Spleen (tissue), 11 donors: ENCODE results near the gene PLCB2. TPM values are rescaled to one million over a fixed set of nuclear protein-coding genes. Genes with fewer than 3 reads are reported as not detected.

ENCODE experiments used
- DNase-seq: peaks from one replicate; pipeline ENCODE4 v3.0.0-alpha.2; 2020
- H3K27ac ChIP-seq, 8 donors: fragments of 200-600 bp; sonication (generic) in 7 of 8; 1 replicate in 4 of 8; 2 replicates in 4 of 8; pipeline versions ENCODE4 v1.5.0 to v1.8.0; 2016 to 2021; ENCODE audit warnings: inconsistent platforms in 4 of 8, mild to moderate bottlenecking in 4 of 8, moderate library complexity in 1 of 8
- H3K27me3 ChIP-seq, 7 donors: fragments of 200-600 bp; sonication (generic) in 6 of 7; replicated peaks in 1 of 7; 1 replicate in 4 of 7; 2 replicates in 3 of 7; pipeline versions ENCODE4 v1.5.0 to v1.8.0; 2016 to 2021; ENCODE audit warnings: inconsistent platforms in 3 of 7, mild to moderate bottlenecking in 1 of 7
- H3K36me3 ChIP-seq, 6 donors: fragments of 200-600 bp; sonication (generic) in 5 of 6; 1 replicate in 4 of 6; 2 replicates in 2 of 6; pipeline versions ENCODE4 v1.5.0 to v1.8.0; 2016 to 2021; ENCODE audit warnings: inconsistent platforms in 2 of 6
- H3K4me1 ChIP-seq, 6 donors: fragments of 200-600 bp; sonication (generic) in 5 of 6; 1 replicate in 3 of 6; 2 replicates in 3 of 6; pipeline versions ENCODE4 v1.5.0 to v1.8.0; 2016 to 2021; ENCODE audit warnings: inconsistent platforms in 3 of 6
- H3K4me3 ChIP-seq, 8 donors: fragments of 200-600 bp; sonication (generic) in 7 of 8; 1 replicate in 4 of 8; 2 replicates in 4 of 8; pipeline versions ENCODE4 v1.5.0 to v1.8.0; 2016 to 2021; ENCODE audit warnings: inconsistent platforms in 4 of 8, mild to moderate bottlenecking in 4 of 8, moderate library complexity in 2 of 8
- H3K9me3 ChIP-seq, 8 donors: fragments of 200-600 bp; sonication (generic) in 7 of 8; 1 replicate in 4 of 8; 2 replicates in 4 of 8; pipeline versions ENCODE4 v1.5.0 to v1.8.0; 2016 to 2021; ENCODE audit warnings: inconsistent platforms in 4 of 8
- POLR2A ChIP-seq, 3 donors: fragments of 450-650 bp; IDR thresholded peaks; one replicate each; pipeline ENCODE4 v1.5.1; 2017; ENCODE audit warnings: antibody characterized with exemption in 3 of 3, mild to moderate bottlenecking in 1 of 3
- POLR2AphosphoS5 ChIP-seq, 3 donors: sonication (generic); formaldehyde crosslinking; IDR thresholded peaks; one replicate each; pipeline ENCODE4 v1.5.1; 2017; ENCODE audit warnings: antibody characterized with exemption in 3 of 3
- WGBS, 5 donors: extraction: QIAGEN DNeasy Blood & Tissue Kit in 3 of 5; methylation state at CpG; one replicate each; pipeline versions ENCODE4 v1.1.5 to v1.1.7; 2013 to 2018; 5-methylcytosine and 5-hydroxymethylcytosine counted together
- intact Hi-C: fragments of 100-400 bp; cut with DNase I; formaldehyde crosslinking; loops from one replicate; pipeline ENCODE4 v1.15.0; 2023; ENCODE audit warnings: low total_unique reads
- polyA plus RNA-seq, 3 donors: library from polyadenylated mRNA; stranded (reverse); fragments of 200-250 nt; gene quantifications; one replicate each; pipeline ENCODE4 v1.2.1, GENCODE V29; 2013
- total RNA-seq, 7 donors: library from RNA; depleted of rRNA in 3 of 7; stranded (reverse); fragments of >200 nt in 3 of 7; fragmentation: NEBNext Ultra II Directional in 4 of 7; extraction: Animal tissue kit (Norgen Biotek cat#: 25700) in 4 of 7; gene quantifications; one replicate each; pipeline versions ENCODE4 v1.1.0 to v1.2.1, GENCODE V29; 2016 to 2021
- TF ChIP-seq, protein P1 (sequence below), 11 experiments: fragments of 200-600 bp in 7 of 11; fragments of 450-650 bp in 4 of 11; sonication (generic) in 4 of 11; IDR thresholded peaks in 8 of 11; conservative IDR thresholded peaks in 3 of 11; 1 replicate in 7 of 11; 2 replicates in 4 of 11; pipeline versions ENCODE4 v1.4.0 to v1.8.0; 2016 to 2021; ENCODE audit warnings: antibody characterized with exemption in 11 of 11, inconsistent platforms in 4 of 11, mild to moderate bottlenecking in 1 of 11
- donor health status: healthy with polysubstance abuse.
- donor health status: DM: no; HTN: no; CAD: no; lungs with moderate emphysema.
- donor health status: DM: no; HTN: no; CAD: no.
- donor health status: Bipolar disorder and iron deficiency.
- donor health status: healthy.
- donor health status: DM: no; HTN: no; CAD: no.
- donor health status: DM: yes; HTN: yes; CAD: no.

Gene PLCB2
- total and polyA plus RNA-seq, 10 donors: 63.8 to 247 (median 187) TPM

DNA sequence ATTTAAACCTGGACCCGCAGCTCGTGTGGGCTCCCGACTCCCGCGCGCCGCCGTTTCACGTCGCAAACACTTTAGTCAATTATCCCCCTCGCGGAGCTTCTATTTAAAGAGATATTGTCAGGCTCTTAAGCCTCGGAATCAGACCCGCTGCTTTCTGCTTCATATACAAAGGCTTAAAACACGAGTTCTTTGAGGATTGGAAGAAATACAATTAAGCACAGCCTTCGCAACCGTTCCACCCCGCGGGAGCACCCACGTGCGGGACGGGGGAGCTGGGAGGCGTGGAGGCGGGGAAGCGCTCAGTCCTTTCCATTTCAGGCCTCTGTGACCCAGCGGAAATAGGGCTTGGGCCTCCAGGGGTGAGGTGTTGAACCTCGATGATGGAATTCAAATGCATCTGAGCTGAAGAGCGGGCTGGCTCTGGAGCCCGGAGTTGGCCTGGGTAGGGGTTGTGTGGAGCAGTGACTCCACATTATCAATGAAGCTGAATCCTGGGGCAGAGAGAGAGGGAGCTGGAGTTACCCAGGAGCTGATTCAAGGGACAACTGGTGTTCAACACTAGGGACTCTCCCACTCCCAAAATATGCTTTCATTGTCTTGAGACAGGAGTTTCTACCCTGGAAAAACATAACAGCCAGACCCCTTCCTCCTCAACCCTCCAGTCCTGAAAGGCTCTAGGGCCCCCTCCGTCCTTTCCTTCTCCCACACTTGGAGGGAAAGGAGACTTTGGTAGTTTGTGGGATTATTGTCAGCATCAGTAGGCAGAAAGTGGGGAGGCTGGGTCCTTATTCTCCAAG, 27.3 kb downstream of the PLCB2 start:
- intact Hi-C loops: no loop called here
- peaks cover 0 to 79% (median 50%) of the 10 kb centered on the region in 7 donors for H3K27me3 ChIP-seq
- TF ChIP-seq, protein P1, sequence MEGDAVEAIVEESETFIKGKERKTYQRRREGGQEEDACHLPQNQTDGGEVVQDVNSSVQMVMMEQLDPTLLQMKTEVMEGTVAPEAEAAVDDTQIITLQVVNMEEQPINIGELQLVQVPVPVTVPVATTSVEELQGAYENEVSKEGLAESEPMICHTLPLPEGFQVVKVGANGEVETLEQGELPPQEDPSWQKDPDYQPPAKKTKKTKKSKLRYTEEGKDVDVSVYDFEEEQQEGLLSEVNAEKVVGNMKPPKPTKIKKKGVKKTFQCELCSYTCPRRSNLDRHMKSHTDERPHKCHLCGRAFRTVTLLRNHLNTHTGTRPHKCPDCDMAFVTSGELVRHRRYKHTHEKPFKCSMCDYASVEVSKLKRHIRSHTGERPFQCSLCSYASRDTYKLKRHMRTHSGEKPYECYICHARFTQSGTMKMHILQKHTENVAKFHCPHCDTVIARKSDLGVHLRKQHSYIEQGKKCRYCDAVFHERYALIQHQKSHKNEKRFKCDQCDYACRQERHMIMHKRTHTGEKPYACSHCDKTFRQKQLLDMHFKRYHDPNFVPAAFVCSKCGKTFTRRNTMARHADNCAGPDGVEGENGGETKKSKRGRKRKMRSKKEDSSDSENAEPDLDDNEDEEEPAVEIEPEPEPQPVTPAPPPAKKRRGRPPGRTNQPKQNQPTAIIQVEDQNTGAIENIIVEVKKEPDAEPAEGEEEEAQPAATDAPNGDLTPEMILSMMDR (IDR thresholded peaks at IDR 0.05 in 8 of 11, conservative IDR thresholded peaks at IDR 0.05 in 3 of 11): no peak
- TF ChIP-seq POLR2AphosphoS5 (IDR thresholded peaks at IDR 0.05): no peak
- H3K9me3 ChIP-seq: no peaks in the 10 kb centered on the region
- peaks cover 10 to 86% (median 45%) of the 10 kb centered on the region in 6 donors for H3K4me1 ChIP-seq
- WGBS, 5 donors: 67 to 77% (median 74%) methylated on average over 30 of the region's 30 CpGs
- no peak overlapping the region for H3K4me3 ChIP-seq
- H3K36me3 ChIP-seq: no peaks in the 10 kb centered on the region
- DNase-seq: no peak
- H3K27ac ChIP-seq: no peak overlapping the region

DNA sequence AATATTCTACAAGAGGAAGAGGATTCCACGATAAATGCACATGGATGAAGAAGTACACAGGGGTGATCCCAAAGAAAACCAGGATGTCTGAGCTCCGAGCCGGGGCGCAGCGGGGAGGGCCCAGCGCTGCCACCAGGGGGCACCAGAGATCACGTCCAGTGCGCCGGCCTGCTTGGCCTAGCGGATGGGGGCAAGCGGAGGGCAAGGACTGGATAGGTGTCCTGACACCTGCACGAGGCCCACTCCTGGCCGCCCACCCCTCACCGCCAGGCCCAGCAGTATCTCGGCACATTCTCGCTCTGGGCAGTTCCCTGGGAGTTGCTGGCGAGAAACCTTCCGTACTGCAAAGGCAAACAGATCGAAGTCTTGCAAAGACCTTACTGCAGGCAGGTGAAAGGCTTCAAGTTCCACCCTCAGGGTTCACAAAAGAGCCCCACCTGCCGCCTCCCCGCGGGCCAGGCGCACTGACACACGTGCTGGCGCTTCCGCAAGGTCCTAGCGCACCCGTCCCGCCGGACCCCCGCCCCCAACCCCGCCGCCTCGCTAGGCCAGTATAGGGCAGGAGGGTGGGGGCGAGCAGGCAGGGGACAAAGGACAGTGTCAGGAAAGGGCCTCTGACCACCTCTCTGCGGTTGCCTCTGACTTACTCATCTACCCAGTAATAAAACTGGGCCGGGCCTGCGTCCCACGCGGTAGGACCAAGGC, 28.1 kb downstream of the PLCB2 start:
- DNase-seq: peak; percentile 94
- Histone ChIP-seq H3K4me1 (peaks cover 10 to 89% (median 45%) of the 10 kb centered on the region in 6 donors), H3K9me3 (no peaks in the 10 kb centered on the region), H3K27me3 (peaks cover 0 to 80% (median 50%) of the 10 kb centered on the region in 7 donors), H3K27ac (no peak overlapping the region), H3K36me3 (no peaks in the 10 kb centered on the region), H3K4me3 (no peak overlapping the region)
- intact Hi-C loops: loop anchor here (2.0 to 5.0 kb wide), 3 partner anchors 59 to 232 kb away; no protein-coding TSS in a partner anchor
- 30 to 55% (median 37%) methylated on average over 29 to 40 of the region's 40 CpGs for WGBS, 5 donors
- TF ChIP-seq POLR2AphosphoS5 (IDR thresholded peaks at IDR 0.05): peak in 2 of 3 donors; percentile 60 to 68
- TF ChIP-seq, protein P1 (IDR thresholded peaks at IDR 0.05 in 8 of 11, conservative IDR thresholded peaks at IDR 0.05 in 3 of 11): peak; percentile 85 to 100 (median 98)
- no peak for TF ChIP-seq POLR2A (IDR thresholded peaks at IDR 0.05)

DNA sequence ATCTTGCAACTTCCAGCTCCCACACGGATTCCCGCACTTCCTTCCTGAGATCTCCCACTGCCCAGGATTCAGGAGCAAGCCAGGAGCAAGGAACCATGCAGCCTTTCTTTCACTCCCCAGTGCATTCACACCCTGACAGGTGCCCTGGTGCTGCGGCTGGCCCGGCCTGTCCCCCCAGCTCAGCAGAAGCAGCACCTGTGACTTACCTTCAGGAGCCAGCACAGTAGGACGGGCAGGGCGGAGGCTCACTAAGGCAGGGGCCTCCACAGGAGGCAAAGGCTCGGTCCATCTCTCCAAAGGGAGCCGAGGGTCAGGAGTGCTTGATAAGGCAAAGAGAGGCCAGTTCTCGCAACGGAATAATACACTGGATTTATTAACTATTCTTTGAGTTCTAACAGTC, 29.7 kb downstream of the PLCB2 start:
- whole genome bisulfite sequencing, 5 donors: 68 to 78% (median 73%) methylated on average over 6 to 10 of the region's 10 CpGs
- no peak overlapping the region for H3K27ac ChIP-seq
- DNase-seq: no peak
- no peak overlapping the region for H3K4me3 ChIP-seq
- H3K9me3 ChIP-seq: no peaks in the 10 kb centered on the region
- intact Hi-C loops: loop anchor here (2.0 to 5.0 kb wide), 3 partner anchors 61 to 231 kb away; no protein-coding TSS in a partner anchor
- H3K27me3 ChIP-seq: peaks cover 0 to 69% (median 42%) of the 10 kb centered on the region in 7 donors
- peaks cover 4 to 83% (median 37%) of the 10 kb centered on the region in 6 donors for H3K4me1 ChIP-seq
- no peaks in the 10 kb centered on the region for H3K36me3 ChIP-seq
- TF ChIP-seq POLR2AphosphoS5 (IDR thresholded peaks at IDR 0.05): no peak
- no peak for TF ChIP-seq POLR2A (IDR thresholded peaks at IDR 0.05)
- TF ChIP-seq, protein P1 (IDR thresholded peaks at IDR 0.05 in 8 of 11, conservative IDR thresholded peaks at IDR 0.05 in 3 of 11): no peak

DNA sequence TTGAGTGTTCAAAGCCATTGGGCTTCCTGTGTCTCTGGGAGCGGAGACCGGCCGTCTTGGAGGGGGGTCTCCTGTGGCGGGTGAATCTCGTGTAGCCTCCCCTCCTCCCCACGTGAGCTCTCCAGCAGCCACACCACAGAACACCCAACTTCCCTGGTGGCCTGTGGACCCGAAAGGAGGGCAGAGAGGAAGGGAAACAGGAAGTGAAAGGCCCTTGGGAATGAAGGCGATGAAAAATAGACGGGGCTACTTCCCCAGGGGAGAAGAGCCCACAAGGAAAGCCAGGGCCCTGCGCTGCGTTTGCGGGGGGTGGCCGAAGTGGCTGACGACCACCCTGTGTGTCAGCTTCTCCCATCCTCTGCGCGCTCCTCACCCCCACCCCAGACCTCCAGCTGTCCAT, 30.3 kb downstream of the PLCB2 start:
- Histone ChIP-seq H3K9me3 (no peaks in the 10 kb centered on the region), H3K4me3 (no peak overlapping the region), H3K36me3 (no peaks in the 10 kb centered on the region), H3K4me1 (peaks cover 0 to 77% (median 32%) of the 10 kb centered on the region in 6 donors), H3K27ac (no peak overlapping the region), H3K27me3 (peaks cover 0 to 63% (median 36%) of the 10 kb centered on the region in 7 donors)
- intact Hi-C loops: loop anchor here (5.0 kb wide), 2 partner anchors 145 to 230 kb away; no protein-coding TSS in a partner anchor
- no peak for TF ChIP-seq POLR2AphosphoS5 (IDR thresholded peaks at IDR 0.05)
- TF ChIP-seq POLR2A (IDR thresholded peaks at IDR 0.05): no peak
- TF ChIP-seq, protein P1 (IDR thresholded peaks at IDR 0.05 in 8 of 11, conservative IDR thresholded peaks at IDR 0.05 in 3 of 11): no peak
- WGBS, 5 donors: 15 to 23% (median 19%) methylated on average over 16 of the region's 16 CpGs
- no peak for DNase-seq
